Neural cell (in vitro differentiated cells): Measurements from ENCODE around the gene NEK4. TPM values are rescaled to one million over a fixed set of nuclear protein-coding genes. Genes with fewer than 3 reads are reported as not detected.

Experiments
- H2AFZ ChIP-seq: fragments of 200-600, 300-800 bp; sonication (generic), shearing (Covaris generic); 2 replicates; pipeline ENCODE4 v1.6.0; 2014; ENCODE audit warnings: low read depth, mild to moderate bottlenecking, antibody characterized with exemption, low read length, moderate library complexity
- H3F3A ChIP-seq: fragments of 200-600 bp; shearing (Covaris generic); 2 replicates; pipeline ENCODE4 v1.6.1; 2016; ENCODE audit warnings: mild to moderate bottlenecking, moderate library complexity, mixed read lengths, antibody characterized with exemption, low read length; ENCODE audit not compliant: insufficient read depth, poor library complexity, severe bottlenecking
- H3K27ac ChIP-seq: fragments of 200-600, 300-800 bp; sonication (generic), shearing (Covaris generic); 2 replicates; pipeline ENCODE4 v1.5.1; 2014; ENCODE audit warnings: mild to moderate bottlenecking, low read length, moderate library complexity
- H3K27me3 ChIP-seq: fragments of 300-800, 200-600 bp; sonication (generic), shearing (Covaris generic); 2 replicates; pipeline ENCODE4 v1.6.0; 2014; ENCODE audit warnings: mild to moderate bottlenecking, low read depth, low read length, moderate library complexity; ENCODE audit not compliant: insufficient read depth
- H3K36me3 ChIP-seq: fragments of 300-800, 200-600 bp; sonication (generic), shearing (Covaris generic); 2 replicates; pipeline ENCODE4 v1.5.1; 2014; ENCODE audit warnings: mild to moderate bottlenecking, antibody characterized with exemption, low read length, moderate library complexity; ENCODE audit not compliant: insufficient read depth
- H3K4me2 ChIP-seq: fragments of 300-800, 200-600 bp; sonication (generic), shearing (Covaris generic); 2 replicates; pipeline ENCODE4 v1.6.0; 2014; ENCODE audit warnings: mild to moderate bottlenecking, low read length
- H3K4me3 ChIP-seq: fragments of 300-800, 200-600 bp; sonication (generic), shearing (Covaris generic); 2 replicates; pipeline ENCODE4 v1.5.1; 2014; ENCODE audit warnings: mild to moderate bottlenecking, low read length, moderate library complexity
- H3K79me2 ChIP-seq: fragments of 200-600 bp; shearing (Covaris generic); replicated peaks from 2 replicates; pipeline ENCODE4 v1.6.0; 2014; ENCODE audit warnings: mild to moderate bottlenecking, low read length, moderate library complexity; ENCODE audit not compliant: insufficient read depth
- H3K9ac ChIP-seq: fragments of 300-800, 200-600 bp; sonication (generic), shearing (Covaris generic); 2 replicates; pipeline ENCODE4 v1.6.1; 2016; ENCODE audit warnings: mild to moderate bottlenecking, low read length, mixed read lengths
- H3K9me2 ChIP-seq: fragments of 200-600 bp; shearing (Covaris generic); 2 replicates; pipeline ENCODE4 v1.6.1; 2016; ENCODE audit warnings: mild to moderate bottlenecking, low read length, mixed read lengths; ENCODE audit not compliant: insufficient read depth
- H3K9me3 ChIP-seq: fragments of 200-600, 300-800 bp; sonication (generic), shearing (Covaris generic); 2 replicates; pipeline ENCODE4 v1.6.1; 2016; ENCODE audit warnings: mild to moderate bottlenecking, mixed run types, low read length, moderate library complexity, mixed read lengths
- H4K20me1 ChIP-seq: fragments of 200-600 bp; shearing (Covaris generic); 2 replicates; pipeline ENCODE4 v1.6.1; 2016; ENCODE audit warnings: mild to moderate bottlenecking, mixed run types; ENCODE audit not compliant: insufficient read depth
- CTCF ChIP-seq: fragments of 450-650 bp; IDR thresholded peaks from 2 replicates; pipeline ENCODE4 v1.5.1; 2014; ENCODE audit warnings: antibody characterized with exemption, mild to moderate bottlenecking, moderate library complexity; ENCODE audit not compliant: poor library complexity, severe bottlenecking
- EP300 ChIP-seq: fragments of 450-650 bp; conservative IDR thresholded peaks from 2 replicates; pipeline ENCODE4 v1.6.1; 2014; ENCODE audit warnings: antibody characterized with exemption, mild to moderate bottlenecking, moderate library complexity; ENCODE audit not compliant: poor library complexity, severe bottlenecking
- EZH2 ChIP-seq: fragments of 200-600, 300-800 bp; shearing (Covaris generic), sonication (generic); IDR thresholded peaks from 2 replicates; pipeline ENCODE4 v1.6.1; 2014; ENCODE audit warnings: antibody characterized with exemption, low read length, borderline replicate concordance, mild to moderate bottlenecking; ENCODE audit not compliant: insufficient read depth, poor library complexity, severe bottlenecking
- MXI1 ChIP-seq: fragments of 450-650 bp; conservative IDR thresholded peaks from 2 replicates; pipeline ENCODE4 v1.6.1; 2014; ENCODE audit warnings: antibody characterized with exemption, mild to moderate bottlenecking; ENCODE audit not compliant: poor library complexity, severe bottlenecking
- RAD21 ChIP-seq: fragments of 450-650 bp; conservative IDR thresholded peaks from 2 replicates; pipeline ENCODE4 v1.6.1; 2014; ENCODE audit warnings: antibody characterized with exemption, mild to moderate bottlenecking, moderate library complexity
- REST ChIP-seq: IDR thresholded peaks from 2 replicates; pipeline ENCODE4 v1.6.1; 2012; ENCODE audit warnings: borderline replicate concordance
- SMC3 ChIP-seq: fragments of 450-650 bp; conservative IDR thresholded peaks from 2 replicates; pipeline ENCODE4 v1.6.1; 2014; ENCODE audit warnings: antibody characterized with exemption, mild to moderate bottlenecking, moderate library complexity; ENCODE audit not compliant: poor library complexity
- TAF1 ChIP-seq: IDR thresholded peaks from 2 replicates; pipeline ENCODE4 v1.6.1; 2012; ENCODE audit warnings: low read depth
- polyA plus RNA-seq: library from polyadenylated mRNA; depleted of rRNA; stranded (reverse); fragments of >200 nt; gene quantifications from 2 replicates; pipeline ENCODE4 v1.2.3, GENCODE V29; 2014

The NEK4 gene
- polyA plus RNA-seq, 1 donor from 2014 or later = 45.6 TPM

- Histone ChIP-seq H3K9me2 (no peaks in the 10 kb centered on the region), H3K27ac (no peak overlapping the region)
Measured at GRCh38 chr3:52777959-52778805, 7.4 kb upstream of the NEK4 start.

More at GRCh38 chr3:52777959-52778805, 7.4 kb upstream of the NEK4 start:
- Histone ChIP-seq H3K79me2 (no peaks in the 10 kb centered on the region), H2AFZ (no peak overlapping the region), H3K9ac (no peak overlapping the region), H4K20me1 (no peaks in the 10 kb centered on the region), H3K27me3 (no peaks in the 10 kb centered on the region), H3K36me3 (no peaks in the 10 kb centered on the region), H3F3A (no peaks in the 10 kb centered on the region), H3K4me3 (no peak overlapping the region), H3K4me2 (no peak overlapping the region), H3K9me3 (no peaks in the 10 kb centered on the region)
- TF ChIP-seq SMC3 = no peak
- no peak for TF ChIP-seq EP300
- TF ChIP-seq REST = no peak
- no peak for TF ChIP-seq EZH2
- TF ChIP-seq CTCF = no peak
- no peak for TF ChIP-seq MXI1
- no peak for TF ChIP-seq RAD21
- TF ChIP-seq TAF1 = no peak
